GM12873 (cell line): ENCODE results near the gene DMGDH.
A peak's percentile ranks its signal among the peaks of the same experiment; 100 is the strongest.

Experiments used
- CTCF ChIP-seq: IDR thresholded peaks from 2 replicates; pipeline ENCODE4 v1.5.1; 2012; ENCODE audit warnings: low read depth, mild to moderate bottlenecking, moderate library complexity, low read length, control low read depth; ENCODE audit not compliant: insufficient read depth; ENCODE audit errors: missing control alignments

Gene DMGDH

DNA sequence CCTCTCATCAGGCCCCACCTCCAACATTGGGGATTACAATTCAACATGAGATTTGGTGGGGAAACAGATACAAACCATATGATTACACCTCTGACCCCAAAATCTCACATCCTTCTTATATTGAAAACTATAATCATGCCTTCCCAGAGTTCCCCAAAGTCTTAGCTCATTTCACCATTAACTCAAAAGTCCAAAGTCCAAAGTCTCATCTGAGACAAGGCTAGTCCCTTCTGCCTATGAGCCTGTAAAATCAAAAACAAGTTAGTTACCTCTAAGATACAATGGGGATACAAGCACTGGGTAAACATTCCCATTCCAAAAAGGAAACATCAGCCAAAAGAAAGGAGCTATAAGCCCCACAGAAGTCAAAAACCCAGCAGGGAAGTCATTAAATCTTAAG, 57.6 kb downstream of the DMGDH start:
- TF ChIP-seq CTCF = no peak

- peak; percentile 33 for TF ChIP-seq CTCF
Measured at GRCh38 chr5:79011219-79011836, 58.1 kb downstream of the DMGDH start.

DNA sequence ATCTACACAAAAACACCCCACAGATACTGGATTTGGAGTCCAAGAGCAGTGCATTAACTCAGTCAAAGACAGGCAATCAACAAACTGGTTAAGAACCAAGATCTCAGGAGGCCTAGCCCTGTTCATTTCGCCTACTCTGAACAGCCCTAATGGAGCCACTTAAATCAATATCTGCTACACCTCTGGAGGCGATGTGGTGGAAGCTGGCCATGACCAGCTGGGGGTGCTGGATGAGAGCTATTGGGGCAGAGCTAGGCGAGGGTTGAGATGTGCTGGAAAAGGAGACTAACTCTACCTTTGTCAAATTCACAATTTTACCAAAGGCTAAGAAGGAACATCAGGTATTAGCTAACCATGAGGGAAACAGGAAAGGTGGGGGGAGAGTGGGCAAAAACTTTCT, 61.1 kb downstream of the DMGDH start:
- TF ChIP-seq CTCF = no peak

DNA sequence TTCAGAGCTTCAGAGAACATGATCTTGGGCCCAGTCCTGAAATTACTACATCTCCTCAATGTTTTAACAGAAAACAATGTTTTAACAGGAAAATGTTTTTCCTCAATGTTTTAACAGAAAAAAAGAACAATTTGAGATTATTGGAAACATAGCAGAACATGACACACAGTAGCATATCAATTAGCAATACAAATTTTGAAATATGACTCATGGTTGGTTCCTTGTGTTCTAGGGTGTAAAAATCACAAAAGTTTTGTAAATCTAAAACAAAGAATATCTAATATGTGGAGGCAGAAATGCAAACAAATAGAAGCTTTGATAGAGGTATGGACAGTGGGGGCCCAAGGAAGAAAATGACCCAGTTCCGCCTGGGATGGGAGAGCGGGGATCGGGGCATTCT, 61.6 kb downstream of the DMGDH start:
- no peak for TF ChIP-seq CTCF

- TF ChIP-seq CTCF = no peak
Measured at GRCh38 chr5:79005936-79006631, 63.4 kb downstream of the DMGDH start.

DNA sequence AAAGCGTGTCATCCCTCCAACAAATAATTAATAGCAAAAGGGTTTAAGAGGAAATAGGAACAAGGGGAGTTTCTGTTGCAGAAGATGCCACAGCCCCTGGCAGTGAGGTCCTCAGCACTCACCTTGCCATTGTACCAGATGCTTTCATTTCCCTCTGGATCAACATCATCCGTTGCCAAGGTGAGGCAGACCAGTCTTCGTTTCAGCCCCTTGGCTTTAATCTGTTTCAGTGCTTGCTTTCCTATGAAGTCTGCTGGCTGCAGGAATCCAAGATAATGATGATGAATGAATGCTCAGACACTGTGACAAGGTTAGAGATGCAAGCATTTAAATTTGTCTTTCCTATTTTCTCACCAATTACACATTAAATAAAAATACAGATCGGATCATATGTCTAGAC, 64.3 kb downstream of the DMGDH start:
- no peak for TF ChIP-seq CTCF

- no peak for TF ChIP-seq CTCF
Measured at GRCh38 chr5:79002374-79002773, 67.1 kb downstream of the DMGDH start.
